SK-N-MC (cell line): ENCODE results near the gene LSM10.

Experiments
- EZH2 ChIP-seq: fragments of 200-600 bp; sonication (generic); IDR thresholded peaks from one replicate; pipeline ENCODE4 v1.6.1; 2017; ENCODE audit warnings: antibody characterized with exemption
- FOXP2 ChIP-seq: optimal IDR thresholded peaks from 2 replicates; pipeline ENCODE3; 2011; ENCODE audit warnings: mild to moderate bottlenecking, moderate library complexity; ENCODE audit not compliant: insufficient read depth; ENCODE audit errors: extremely low read length, control extremely low read depth
- POLR2AphosphoS5 ChIP-seq: IDR thresholded peaks from 2 replicates; pipeline ENCODE4 v1.6.1; 2012; ENCODE audit warnings: mild to moderate bottlenecking, low read depth, low read length, borderline replicate concordance

DNA sequence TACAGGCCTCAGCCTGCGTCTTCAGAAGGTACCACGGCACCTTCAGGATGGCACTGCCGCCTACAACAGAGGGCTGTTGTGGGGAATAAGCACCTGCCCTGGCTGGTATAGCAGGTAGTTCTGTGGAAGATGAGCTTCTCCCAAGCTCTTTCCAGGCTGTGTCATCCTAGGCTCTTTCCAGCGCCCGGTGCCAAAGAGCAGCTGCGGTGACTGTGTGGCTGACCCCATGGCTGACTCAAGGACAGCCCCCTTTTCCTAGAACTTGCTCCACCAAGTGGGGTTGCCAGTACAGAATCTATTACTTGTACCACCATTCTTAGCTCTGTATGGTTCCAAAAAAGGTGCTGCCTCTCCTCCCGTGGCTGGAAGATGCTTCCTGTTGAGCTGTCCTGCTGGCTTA, 52.4 kb downstream of the LSM10 start:
- TF ChIP-seq POLR2AphosphoS5 (no peak), EZH2 (no peak), FOXP2 (no peak)
